H1 (cell line): ENCODE measurements around the gene NAPA. TPM values are rescaled to one million over a fixed set of nuclear protein-coding genes. Genes with fewer than 3 reads are reported as not detected.

ENCODE experiments used
- CTCF ChIA-PET: fragments of 300-600 bp; sonication (Branson Sonifier 250); formaldehyde crosslinking; loops from one replicate; lab custom pipeline; 2021; ENCODE audit not compliant: partially characterized antibody; lab: Charles Lee
- POLR2A ChIA-PET: fragments of 300-600 bp; sonication (Branson Sonifier 250); formaldehyde crosslinking; loops from one replicate; lab custom pipeline; 2021; ENCODE audit warnings: inconsistent platforms; ENCODE audit not compliant: partially characterized antibody; lab: Charles Lee
- DNase-seq, 2 experiments: peaks; one replicate each; pipeline versions ENCODE4 v3.0.0 to v3.0.0-alpha.2; 2010 to 2022; ENCODE audit warnings: low spot score in 2 of 2, low read depth in 1 of 2, mixed read lengths in 1 of 2
- FAIRE-seq: peaks from 2 replicates; lab custom pipeline; 2011; peaks lifted over from hg19 to GRCh38; lab: Jason Lieb, UNC
- H2AFZ ChIP-seq: 2 replicates; pipeline ENCODE4 v1.8.1; 2012; ENCODE audit warnings: low read length, inconsistent platforms
- H2AK5ac ChIP-seq: 2 replicates; pipeline ENCODE4 v1.6.1; 2013; ENCODE audit warnings: low read depth, low read length
- H2BK120ac ChIP-seq: replicated peaks from 2 replicates; pipeline ENCODE3; 2013; ENCODE audit warnings: low read depth, low read length, inconsistent platforms
- H2BK12ac ChIP-seq: 2 replicates; pipeline ENCODE4 v1.6.1; 2013; ENCODE audit warnings: low read depth, low read length
- H2BK15ac ChIP-seq: 2 replicates; pipeline ENCODE4 v1.6.1; 2013; ENCODE audit warnings: low read length
- H2BK20ac ChIP-seq: 2 replicates; pipeline ENCODE4 v1.6.1; 2013; ENCODE audit warnings: low read length
- H2BK5ac ChIP-seq: 2 replicates; pipeline ENCODE4 v1.6.1; 2013; ENCODE audit warnings: low read depth, low read length
- H3K14ac ChIP-seq: 2 replicates; pipeline ENCODE4 v1.6.1; 2013; ENCODE audit warnings: inconsistent platforms; ENCODE audit not compliant: insufficient read length
- H3K18ac ChIP-seq: 2 replicates; pipeline ENCODE4 v1.6.1; 2013; ENCODE audit warnings: low read length; ENCODE audit errors: extremely low read depth
- H3K23ac ChIP-seq: 2 replicates; pipeline ENCODE4 v1.6.1; 2013; ENCODE audit warnings: inconsistent platforms; ENCODE audit not compliant: insufficient read length
- H3K23me2 ChIP-seq: 2 replicates; pipeline ENCODE4 v1.6.1; 2013; ENCODE audit warnings: low read depth, low read length
- H3K27ac ChIP-seq: 2 replicates; pipeline ENCODE4 v1.6.1; 2011; ENCODE audit warnings: low read depth, low read length, inconsistent platforms
- H3K27me3 ChIP-seq, 4 experiments: replicated peaks in 1 of 4; 1 replicate in 1 of 4; 2 replicates in 3 of 4; pipeline versions ENCODE4 v1.6.1 to v1.8.1; 2011 to 2013; ENCODE audit warnings: low read length in 3 of 4, mild to moderate bottlenecking in 3 of 4, inconsistent platforms in 2 of 4, mixed read lengths in 2 of 4, moderate library complexity in 1 of 4; ENCODE audit not compliant: control insufficient read depth in 3 of 4, insufficient read depth in 3 of 4; ENCODE audit errors: extremely low read depth in 1 of 4
- H3K36me3 ChIP-seq, 4 experiments: 2 replicates each; pipeline versions ENCODE4 v1.6.1 to v1.8.1; 2011 to 2013; ENCODE audit warnings: mild to moderate bottlenecking in 4 of 4, low read length in 3 of 4, moderate library complexity in 2 of 4, control low read depth in 1 of 4, inconsistent platforms in 1 of 4; ENCODE audit not compliant: insufficient read depth in 4 of 4, control insufficient read depth in 2 of 4
- H3K4ac ChIP-seq: replicated peaks from 2 replicates; pipeline ENCODE3; 2013; ENCODE audit warnings: low read length, low read depth, mixed read lengths, inconsistent platforms; ENCODE audit not compliant: insufficient read length
- H3K4me1 ChIP-seq, 4 experiments: replicated peaks in 1 of 4; 1 replicate in 1 of 4; 2 replicates in 3 of 4; pipeline versions ENCODE4 v1.6.1 to v1.8.1; 2011 to 2013; ENCODE audit warnings: low read length in 3 of 4, inconsistent platforms in 2 of 4, mixed read lengths in 1 of 4; ENCODE audit not compliant: insufficient read depth in 4 of 4, control insufficient read depth in 3 of 4
- H3K4me2 ChIP-seq, 2 experiments: 2 replicates each; pipeline versions ENCODE4 v1.6.1 to v1.8.1; 2011 to 2013; ENCODE audit warnings: low read depth in 2 of 2, low read length in 2 of 2, control low read depth in 1 of 2, inconsistent platforms in 1 of 2, mild to moderate bottlenecking in 1 of 2; ENCODE audit not compliant: insufficient read depth in 1 of 2
- H3K4me3 ChIP-seq, 4 experiments: fragments of 200-600, 300-600 bp in 1 of 4; sonication (generic), shearing (Covaris generic), sonication (Bioruptor Twin) in 1 of 4; 2 replicates each; pipeline versions ENCODE4 v1.5.1 to v1.8.1; 2011 to 2016; ENCODE audit warnings: low read length in 4 of 4, low read depth in 3 of 4, control low read depth in 2 of 4, inconsistent platforms in 2 of 4, mild to moderate bottlenecking in 2 of 4, mixed read lengths in 1 of 4, moderate library complexity in 1 of 4; ENCODE audit not compliant: insufficient read depth in 2 of 4; ENCODE audit errors: extremely low read depth in 1 of 4
- H3K56ac ChIP-seq: replicated peaks from 2 replicates; pipeline ENCODE3; 2013; ENCODE audit warnings: low read depth, mild to moderate bottlenecking, mixed read lengths, low read length, inconsistent platforms; ENCODE audit not compliant: insufficient read length
- H3K79me1 ChIP-seq: 2 replicates; pipeline ENCODE4 v1.6.1; 2013; ENCODE audit warnings: low read depth, low read length, control low read depth
- H3K79me2 ChIP-seq, 2 experiments: 2 replicates each; pipeline versions ENCODE4 v1.6.1 to v1.8.1; 2012 to 2013; ENCODE audit warnings: low read length in 2 of 2, mild to moderate bottlenecking in 2 of 2, inconsistent platforms in 1 of 2; ENCODE audit not compliant: insufficient read depth in 2 of 2, control insufficient read depth in 1 of 2
- H3K9ac ChIP-seq, 4 experiments: replicated peaks in 1 of 4; 1 replicate in 1 of 4; 2 replicates in 3 of 4; pipeline versions ENCODE4 v1.6.1 to v1.8.1; 2011 to 2013; ENCODE audit warnings: low read depth in 3 of 4, low read length in 3 of 4, control low read depth in 2 of 4, mild to moderate bottlenecking in 2 of 4, moderate library complexity in 2 of 4, inconsistent platforms in 1 of 4; ENCODE audit errors: extremely low read depth in 1 of 4
- H3K9me3 ChIP-seq, 2 experiments: 2 replicates each; pipeline versions ENCODE4 v1.6.1 to v1.8.1; 2012 to 2013; ENCODE audit warnings: mild to moderate bottlenecking in 2 of 2, moderate library complexity in 2 of 2, control low read depth in 1 of 2, inconsistent platforms in 1 of 2, low read depth in 1 of 2, low read length in 1 of 2, mixed read lengths in 1 of 2; ENCODE audit not compliant: insufficient read depth in 2 of 2
- H4K20me1 ChIP-seq, 2 experiments: replicated peaks in 1 of 2; 2 replicates each; pipeline versions ENCODE3 to v1.8.1; 2011 to 2013; ENCODE audit warnings: inconsistent platforms in 2 of 2, low read length in 2 of 2, mild to moderate bottlenecking in 1 of 2; ENCODE audit not compliant: insufficient read depth in 2 of 2, control insufficient read depth in 1 of 2
- H4K5ac ChIP-seq: 2 replicates; pipeline ENCODE4 v1.6.1; 2013; ENCODE audit warnings: low read length, low read depth, mixed read lengths, inconsistent platforms; ENCODE audit not compliant: insufficient read length
- H4K8ac ChIP-seq: 2 replicates; pipeline ENCODE4 v1.8.0; 2013; ENCODE audit warnings: mild to moderate bottlenecking, moderate library complexity, low read length, inconsistent platforms; ENCODE audit not compliant: insufficient read depth; ENCODE audit errors: extremely low read depth
- H4K91ac ChIP-seq: replicated peaks from 2 replicates; pipeline ENCODE3; 2013; ENCODE audit warnings: low read length, mixed read lengths, inconsistent platforms; ENCODE audit not compliant: insufficient read length
- ASH2L ChIP-seq: fragments of 200-600, 300-600 bp; sonication (generic); IDR thresholded peaks from one replicate; pipeline ENCODE4 v1.7.1; 2017; ENCODE audit warnings: low read length
- BACH1 ChIP-seq: IDR thresholded peaks from 2 replicates; pipeline ENCODE4 v1.6.1; 2012; ENCODE audit warnings: low read length, improper control_type of control experiment
- WGBS, 2 experiments: shearing (Covaris generic) in 1 of 2; methylation state at CpG; one replicate each; pipeline versions ENCODE4 v1.1.6 to v1.1.7; 2013 to 2015; ENCODE audit warnings: low lambda C conversion rate in 2 of 2, mixed read lengths in 2 of 2, inconsistent platforms in 1 of 2, low coverage in 1 of 2, missing lambda C conversion rate in 1 of 2; ENCODE audit not compliant: insufficient replicate concordance in 2 of 2, insufficient coverage in 1 of 2, insufficient read length in 1 of 2; ENCODE audit errors: extremely low coverage in 1 of 2, missing lambda C conversion rate in 1 of 2; 5-methylcytosine and 5-hydroxymethylcytosine counted together
- polyA plus RNA-seq, 7 experiments: library from polyadenylated mRNA; depleted of rRNA in 3 of 7; stranded (reverse) in 5 of 7; unstranded in 2 of 7; fragments of >200 nt in 5 of 7; fragments of 200-250 nt in 2 of 7; gene quantifications; 1 replicate in 5 of 7; 2 replicates in 1 of 7; 4 replicates in 1 of 7; pipeline versions ENCODE4 v1.2.1 to v1.2.3, GENCODE V29; 2011 to 2013; ENCODE audit warnings: missing spikeins in 2 of 7, mixed read lengths in 2 of 7
- total RNA-seq: library from RNA; stranded (reverse); fragmentation: NEBNext Ultra II Directional; extraction: Animal tissue kit (Norgen Biotek cat#: 25700); gene quantifications from 2 replicates; pipeline ENCODE4 v1.2.1, GENCODE V29; 2021
- TF ChIP-seq, protein P1 (sequence below), 3 experiments: IDR thresholded peaks; 1 replicate in 2 of 3; 2 replicates in 1 of 3; pipeline versions ENCODE4 v1.5.1 to v1.6.1; 2011; ENCODE audit warnings: low read length in 3 of 3, mild to moderate bottlenecking in 3 of 3, inconsistent platforms in 2 of 3, low read depth in 1 of 3, moderate library complexity in 1 of 3; ENCODE audit not compliant: insufficient read depth in 1 of 3; ENCODE audit errors: control extremely low read depth in 1 of 3

Gene NAPA
- total and polyA plus RNA-seq, 2 of the 8 experiments (the other 6 are each of a cell fraction or from before 2014, with no cell fraction given): 58.5 to 78.2 TPM

DNA sequence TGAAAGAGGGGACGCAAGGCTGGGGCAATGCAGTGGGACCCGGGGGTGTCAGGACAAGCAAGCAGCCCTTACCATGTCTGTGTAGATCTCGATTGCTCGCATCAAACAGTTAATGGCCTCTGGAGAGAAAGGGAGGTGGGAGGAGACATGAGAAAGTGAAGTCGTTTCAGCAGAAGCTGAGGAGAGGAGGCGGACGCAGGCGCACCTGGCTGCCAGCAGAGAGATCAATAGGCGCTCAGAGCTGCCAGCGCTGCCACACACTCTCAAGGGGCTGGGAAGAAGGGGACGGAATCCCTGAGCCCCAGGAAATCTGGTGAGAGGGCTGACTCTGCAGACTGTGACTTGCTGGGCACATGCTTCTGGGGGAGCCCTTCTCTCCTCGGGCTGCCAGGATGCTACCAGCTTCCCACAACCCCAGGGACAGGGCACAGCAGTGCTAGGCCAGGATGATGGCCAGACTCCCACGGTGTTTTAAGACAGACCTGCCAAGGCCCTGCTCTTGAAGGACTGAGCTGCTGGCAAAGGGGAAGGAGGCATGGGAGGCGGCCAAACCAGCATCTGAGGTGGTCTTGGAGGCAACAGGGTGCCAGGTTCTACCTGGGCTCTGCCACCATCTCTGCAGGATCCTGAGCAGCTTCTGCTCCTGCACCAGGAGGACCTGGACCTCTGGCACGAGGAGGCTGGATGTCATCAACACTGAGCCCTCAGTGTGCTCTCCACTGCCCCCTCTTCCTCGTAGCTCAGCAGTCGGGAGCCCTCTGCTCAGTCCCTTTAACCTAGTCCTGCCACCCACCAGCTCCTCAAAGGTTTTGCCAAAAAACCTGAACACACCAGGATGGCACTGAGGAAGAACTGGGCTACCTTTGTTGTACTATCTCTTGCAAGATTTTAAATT is 19.1 kb downstream of the NAPA start:
- no peaks in the 10 kb centered on the region for H3K9me3 ChIP-seq
- H4K5ac ChIP-seq: no peak overlapping the region
- H3K18ac ChIP-seq: no peak overlapping the region
- H3K56ac ChIP-seq: no peak overlapping the region
- H3K79me1 ChIP-seq: no peaks in the 10 kb centered on the region; the same call in 1 of the 2 replicates
- CTCF ChIA-PET: interaction anchor here (0.6 to 4.7 kb wide), 14 partner anchors 10 to 216 kb away, joined by 3 to 32 read pairs (median 4); partner anchors contain the start of genes KPTN and NAPA
- peaks cover 0 to 8% (median 5%) of the 10 kb centered on the region in 4 experiments; a peak in 4 of 7 replicates for H3K4me1 ChIP-seq
- H4K91ac ChIP-seq: no peak overlapping the region
- H3K27me3 ChIP-seq: no peaks in the 10 kb centered on the region
- H2BK5ac ChIP-seq: no peak overlapping the region
- DNase-seq (no peak), FAIRE-seq (no peak)
- H3K23me2 ChIP-seq: no peaks in the 10 kb centered on the region
- no peak overlapping the region for H2BK120ac ChIP-seq
- H3K23ac ChIP-seq: no peak overlapping the region
- POLR2A ChIA-PET: interaction anchor here (1.0 to 7.6 kb wide), 5 partner anchors 8 to 16 kb away, joined by 3 to 55 read pairs (median 4); partner anchors contain the start of gene KPTN
- no peak overlapping the region for H3K4me2 ChIP-seq
- WGBS, 2 experiments: 91% methylated on average over 16 of the region's 17 CpGs; no CpG with 5 or more reads in 1 of the 2 experiments
- no peak overlapping the region for H3K27ac ChIP-seq
- H3K4ac ChIP-seq: no peak overlapping the region
- H2BK12ac ChIP-seq: no peak overlapping the region
- H3K14ac ChIP-seq: no peak overlapping the region
- H3K9ac ChIP-seq: no peak overlapping the region
- peaks cover 2 to 5% of the 10 kb centered on the region in 2 experiments for H4K20me1 ChIP-seq
- no peak overlapping the region for H2AFZ ChIP-seq
- TF ChIP-seq ASH2L (no peak), BACH1 (no peak)
- TF ChIP-seq, protein P1, sequence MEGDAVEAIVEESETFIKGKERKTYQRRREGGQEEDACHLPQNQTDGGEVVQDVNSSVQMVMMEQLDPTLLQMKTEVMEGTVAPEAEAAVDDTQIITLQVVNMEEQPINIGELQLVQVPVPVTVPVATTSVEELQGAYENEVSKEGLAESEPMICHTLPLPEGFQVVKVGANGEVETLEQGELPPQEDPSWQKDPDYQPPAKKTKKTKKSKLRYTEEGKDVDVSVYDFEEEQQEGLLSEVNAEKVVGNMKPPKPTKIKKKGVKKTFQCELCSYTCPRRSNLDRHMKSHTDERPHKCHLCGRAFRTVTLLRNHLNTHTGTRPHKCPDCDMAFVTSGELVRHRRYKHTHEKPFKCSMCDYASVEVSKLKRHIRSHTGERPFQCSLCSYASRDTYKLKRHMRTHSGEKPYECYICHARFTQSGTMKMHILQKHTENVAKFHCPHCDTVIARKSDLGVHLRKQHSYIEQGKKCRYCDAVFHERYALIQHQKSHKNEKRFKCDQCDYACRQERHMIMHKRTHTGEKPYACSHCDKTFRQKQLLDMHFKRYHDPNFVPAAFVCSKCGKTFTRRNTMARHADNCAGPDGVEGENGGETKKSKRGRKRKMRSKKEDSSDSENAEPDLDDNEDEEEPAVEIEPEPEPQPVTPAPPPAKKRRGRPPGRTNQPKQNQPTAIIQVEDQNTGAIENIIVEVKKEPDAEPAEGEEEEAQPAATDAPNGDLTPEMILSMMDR (IDR thresholded peaks at IDR 0.05; ENCODE audit: control extremely low read depth in 1 of 3, insufficient read depth in 1 of 3, low read depth in 1 of 3, low read length in 3 of 3): peak in 1 of 3 experiments; percentile 2; a peak in 1 of 4 replicates
- no peaks in the 10 kb centered on the region; a peak in 1 of 8 replicates for H3K36me3 ChIP-seq
- H2AK5ac ChIP-seq: no peak overlapping the region
- no peaks in the 10 kb centered on the region; a peak in 1 of 4 replicates for H3K79me2 ChIP-seq
- H3K4me3 ChIP-seq: no peak overlapping the region
- H2BK15ac ChIP-seq: no peak overlapping the region
- no peak overlapping the region; the same call in 1 of the 2 replicates for H4K8ac ChIP-seq
- H2BK20ac ChIP-seq: no peak overlapping the region
